ENCODE measurements around the gene RIPOR3. TPM values are rescaled to one million over a fixed set of nuclear protein-coding genes. Genes with fewer than 3 reads are reported as not detected.

The RIPOR3 gene
- total and polyA plus RNA-seq, 9 of the 15 experiments (the other 6 are each of a cell fraction or from before 2014, with no cell fraction given): 3.3 to 62.7 (median 21.4) TPM

DNA sequence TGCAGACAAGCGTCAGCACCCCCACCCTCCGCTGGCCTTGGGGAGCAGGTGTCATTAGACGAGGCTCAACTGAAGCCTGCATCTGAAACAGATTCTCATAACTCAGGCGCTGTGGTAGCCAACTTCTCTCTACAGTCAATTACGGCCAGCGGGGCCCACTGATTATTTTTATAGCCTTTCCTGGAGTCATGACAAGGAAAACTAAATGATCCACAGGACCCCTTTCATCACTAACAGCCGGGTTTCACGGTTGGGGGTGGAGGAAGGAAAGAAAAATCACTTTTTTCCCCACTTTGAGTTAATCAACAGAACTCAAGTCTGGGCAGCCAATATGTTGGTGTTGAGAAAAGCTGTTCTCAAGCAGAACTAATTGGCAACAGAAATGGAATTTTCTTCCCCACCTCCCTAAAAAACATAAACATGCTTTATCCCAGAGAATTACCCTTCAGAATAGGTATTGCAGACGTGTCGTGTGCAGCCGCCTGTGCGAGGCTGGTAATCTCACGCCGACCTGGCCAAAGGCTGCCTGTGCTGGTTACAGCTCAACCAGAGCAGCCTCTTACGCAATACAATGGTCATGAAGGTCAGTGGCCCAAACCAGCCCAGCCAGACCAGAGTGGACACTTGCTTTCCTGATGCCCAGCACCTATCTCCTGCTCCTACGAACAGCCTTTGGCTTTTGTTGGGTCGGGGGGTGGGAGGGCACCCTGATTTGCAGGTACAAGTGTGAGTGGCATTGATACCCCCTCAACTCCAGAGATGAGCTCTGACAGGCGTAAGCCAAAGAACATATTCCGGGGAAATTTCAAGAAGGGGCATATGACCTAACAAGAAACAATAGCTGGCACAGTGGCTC lies 11.0 kb downstream of the RIPOR3 start (continued):
- TF ChIP-seq, protein P1, sequence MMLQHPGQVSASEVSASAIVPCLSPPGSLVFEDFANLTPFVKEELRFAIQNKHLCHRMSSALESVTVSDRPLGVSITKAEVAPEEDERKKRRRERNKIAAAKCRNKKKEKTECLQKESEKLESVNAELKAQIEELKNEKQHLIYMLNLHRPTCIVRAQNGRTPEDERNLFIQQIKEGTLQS (IDR thresholded peaks at IDR 0.05): peak; percentile 47; the same call in 1 of the 2 replicates
- TF ChIP-seq, protein P1 (CRISPR knock-in tag; conservative IDR thresholded peaks at IDR 0.05): no peak
- no peak for TF ChIP-seq HDAC1 (IDR thresholded peaks at IDR 0.05)
- TF ChIP-seq ILK (tag; IDR thresholded peaks at IDR 0.05; ENCODE audit: borderline replicate concordance, low read depth): no peak
- TF ChIP-seq IRF9 (tag; IDR thresholded peaks at IDR 0.05): 0 out of 2 replicates have a peak, but pooled peaks have one; percentile 49
- peak; percentile 97 for TF ChIP-seq CEBPB (tag; IDR thresholded peaks at IDR 0.05)
- TF ChIP-seq HMBOX1 (IDR thresholded peaks at IDR 0.05): peak; percentile 72
- TF ChIP-seq, protein P2, sequence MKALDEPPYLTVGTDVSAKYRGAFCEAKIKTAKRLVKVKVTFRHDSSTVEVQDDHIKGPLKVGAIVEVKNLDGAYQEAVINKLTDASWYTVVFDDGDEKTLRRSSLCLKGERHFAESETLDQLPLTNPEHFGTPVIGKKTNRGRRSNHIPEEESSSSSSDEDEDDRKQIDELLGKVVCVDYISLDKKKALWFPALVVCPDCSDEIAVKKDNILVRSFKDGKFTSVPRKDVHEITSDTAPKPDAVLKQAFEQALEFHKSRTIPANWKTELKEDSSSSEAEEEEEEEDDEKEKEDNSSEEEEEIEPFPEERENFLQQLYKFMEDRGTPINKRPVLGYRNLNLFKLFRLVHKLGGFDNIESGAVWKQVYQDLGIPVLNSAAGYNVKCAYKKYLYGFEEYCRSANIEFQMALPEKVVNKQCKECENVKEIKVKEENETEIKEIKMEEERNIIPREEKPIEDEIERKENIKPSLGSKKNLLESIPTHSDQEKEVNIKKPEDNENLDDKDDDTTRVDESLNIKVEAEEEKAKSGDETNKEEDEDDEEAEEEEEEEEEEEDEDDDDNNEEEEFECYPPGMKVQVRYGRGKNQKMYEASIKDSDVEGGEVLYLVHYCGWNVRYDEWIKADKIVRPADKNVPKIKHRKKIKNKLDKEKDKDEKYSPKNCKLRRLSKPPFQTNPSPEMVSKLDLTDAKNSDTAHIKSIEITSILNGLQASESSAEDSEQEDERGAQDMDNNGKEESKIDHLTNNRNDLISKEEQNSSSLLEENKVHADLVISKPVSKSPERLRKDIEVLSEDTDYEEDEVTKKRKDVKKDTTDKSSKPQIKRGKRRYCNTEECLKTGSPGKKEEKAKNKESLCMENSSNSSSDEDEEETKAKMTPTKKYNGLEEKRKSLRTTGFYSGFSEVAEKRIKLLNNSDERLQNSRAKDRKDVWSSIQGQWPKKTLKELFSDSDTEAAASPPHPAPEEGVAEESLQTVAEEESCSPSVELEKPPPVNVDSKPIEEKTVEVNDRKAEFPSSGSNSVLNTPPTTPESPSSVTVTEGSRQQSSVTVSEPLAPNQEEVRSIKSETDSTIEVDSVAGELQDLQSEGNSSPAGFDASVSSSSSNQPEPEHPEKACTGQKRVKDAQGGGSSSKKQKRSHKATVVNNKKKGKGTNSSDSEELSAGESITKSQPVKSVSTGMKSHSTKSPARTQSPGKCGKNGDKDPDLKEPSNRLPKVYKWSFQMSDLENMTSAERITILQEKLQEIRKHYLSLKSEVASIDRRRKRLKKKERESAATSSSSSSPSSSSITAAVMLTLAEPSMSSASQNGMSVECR (CRISPR knock-in tag; IDR thresholded peaks at IDR 0.05): no peak
- 0 out of 2 replicates have a peak, but pooled peaks have one; percentile 20 for TF ChIP-seq POLR2G (IDR thresholded peaks at IDR 0.05; ENCODE audit: low read depth, low read length)
- TF ChIP-seq TEAD4 (IDR thresholded peaks at IDR 0.05; ENCODE audit: low read length): no peak
- no peak for TF ChIP-seq TEAD4 (CRISPR knock-in tag; IDR thresholded peaks at IDR 0.05; ENCODE audit: borderline replicate concordance)

Measured in K562 (cell line).